Subcutaneous adipose tissue (tissue), 4 donors: ENCODE results near the gene PIAS3. TPM values are rescaled to one million over a fixed set of nuclear protein-coding genes. Genes with fewer than 3 reads are reported as not detected.

Experiments
- total RNA-seq, 4 donors: library from RNA; depleted of rRNA; stranded (reverse); fragments of >200 nt; gene quantifications; one replicate each; pipeline ENCODE4 v1.1.0, GENCODE V29; 2016
- TF ChIP-seq, protein P1 (sequence below): fragments of 450-650 bp; IDR thresholded peaks from one replicate; pipeline ENCODE4 v1.5.1; 2016; ENCODE audit warnings: low read depth, mild to moderate bottlenecking, control low read depth, antibody characterized with exemption, moderate library complexity

Gene PIAS3
- total RNA-seq, 4 donors from 2014 or later = 7.7 to 16.4 (median 13.4) TPM

DNA sequence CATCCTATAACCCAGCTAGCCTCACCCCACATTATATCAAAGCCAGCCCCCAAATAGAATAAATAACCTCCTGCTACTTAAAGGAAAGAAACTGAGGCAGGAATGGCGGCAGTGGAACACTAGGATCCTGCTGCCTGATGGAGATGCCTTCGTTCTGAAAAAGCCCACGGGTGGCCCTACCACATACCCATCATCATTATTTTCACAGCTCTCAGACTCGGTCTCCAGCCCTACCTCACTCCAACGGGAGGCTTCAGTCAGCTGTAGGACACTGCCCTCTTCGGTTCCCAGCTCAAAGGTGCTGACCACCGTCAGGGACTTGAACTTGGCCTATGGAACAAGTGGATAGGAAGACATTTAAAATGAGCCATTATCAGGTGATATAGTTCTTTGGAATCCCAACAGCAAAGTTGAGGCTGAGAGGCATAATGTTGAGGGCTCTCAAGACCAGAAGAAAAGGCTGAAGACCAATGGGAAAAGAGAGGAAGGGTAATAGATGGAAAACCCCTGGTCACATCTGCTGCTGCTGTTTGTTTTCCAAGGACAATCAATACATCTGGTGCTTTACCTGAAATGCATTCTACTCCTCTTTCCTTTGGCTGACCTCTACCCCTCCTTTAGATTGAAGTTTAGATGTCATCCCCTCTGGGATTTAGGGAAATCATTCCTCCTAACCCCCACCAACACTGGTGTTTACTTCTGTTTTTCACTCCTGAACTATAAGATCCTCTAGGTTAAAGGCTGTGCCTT, 34.6 kb upstream of the PIAS3 start:
- TF ChIP-seq, protein P1, sequence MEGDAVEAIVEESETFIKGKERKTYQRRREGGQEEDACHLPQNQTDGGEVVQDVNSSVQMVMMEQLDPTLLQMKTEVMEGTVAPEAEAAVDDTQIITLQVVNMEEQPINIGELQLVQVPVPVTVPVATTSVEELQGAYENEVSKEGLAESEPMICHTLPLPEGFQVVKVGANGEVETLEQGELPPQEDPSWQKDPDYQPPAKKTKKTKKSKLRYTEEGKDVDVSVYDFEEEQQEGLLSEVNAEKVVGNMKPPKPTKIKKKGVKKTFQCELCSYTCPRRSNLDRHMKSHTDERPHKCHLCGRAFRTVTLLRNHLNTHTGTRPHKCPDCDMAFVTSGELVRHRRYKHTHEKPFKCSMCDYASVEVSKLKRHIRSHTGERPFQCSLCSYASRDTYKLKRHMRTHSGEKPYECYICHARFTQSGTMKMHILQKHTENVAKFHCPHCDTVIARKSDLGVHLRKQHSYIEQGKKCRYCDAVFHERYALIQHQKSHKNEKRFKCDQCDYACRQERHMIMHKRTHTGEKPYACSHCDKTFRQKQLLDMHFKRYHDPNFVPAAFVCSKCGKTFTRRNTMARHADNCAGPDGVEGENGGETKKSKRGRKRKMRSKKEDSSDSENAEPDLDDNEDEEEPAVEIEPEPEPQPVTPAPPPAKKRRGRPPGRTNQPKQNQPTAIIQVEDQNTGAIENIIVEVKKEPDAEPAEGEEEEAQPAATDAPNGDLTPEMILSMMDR = no peak

DNA sequence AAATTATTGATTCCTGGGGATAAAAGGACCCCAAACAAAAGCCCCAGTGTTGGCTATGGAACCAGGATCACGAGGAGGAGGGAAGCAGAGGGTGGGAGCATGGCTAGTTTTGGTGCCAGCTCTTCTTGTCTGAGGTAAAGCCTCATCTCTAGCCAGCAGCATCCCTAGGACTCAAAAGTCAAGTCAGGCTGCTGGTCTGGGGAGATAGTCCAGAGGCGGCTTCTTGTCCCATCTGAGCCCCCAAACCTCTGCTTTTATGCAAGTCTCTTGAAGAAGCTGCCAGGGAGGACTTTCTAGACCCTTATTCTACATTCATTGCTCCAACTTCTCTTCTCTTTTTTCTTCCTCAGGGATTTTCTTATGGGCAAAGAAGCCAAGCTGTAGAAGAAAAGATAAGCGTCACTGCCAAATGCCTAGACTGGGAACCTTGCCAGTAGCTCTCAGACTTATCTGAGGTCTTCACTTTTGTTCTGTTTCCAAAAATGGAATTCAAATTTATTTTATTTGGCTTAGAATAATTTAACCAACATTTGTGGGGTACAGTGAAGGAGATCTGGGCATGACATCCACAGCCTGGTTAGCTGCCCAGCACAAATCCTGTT, 33.7 kb upstream of the PIAS3 start:
- TF ChIP-seq, protein P1 = no peak

DNA sequence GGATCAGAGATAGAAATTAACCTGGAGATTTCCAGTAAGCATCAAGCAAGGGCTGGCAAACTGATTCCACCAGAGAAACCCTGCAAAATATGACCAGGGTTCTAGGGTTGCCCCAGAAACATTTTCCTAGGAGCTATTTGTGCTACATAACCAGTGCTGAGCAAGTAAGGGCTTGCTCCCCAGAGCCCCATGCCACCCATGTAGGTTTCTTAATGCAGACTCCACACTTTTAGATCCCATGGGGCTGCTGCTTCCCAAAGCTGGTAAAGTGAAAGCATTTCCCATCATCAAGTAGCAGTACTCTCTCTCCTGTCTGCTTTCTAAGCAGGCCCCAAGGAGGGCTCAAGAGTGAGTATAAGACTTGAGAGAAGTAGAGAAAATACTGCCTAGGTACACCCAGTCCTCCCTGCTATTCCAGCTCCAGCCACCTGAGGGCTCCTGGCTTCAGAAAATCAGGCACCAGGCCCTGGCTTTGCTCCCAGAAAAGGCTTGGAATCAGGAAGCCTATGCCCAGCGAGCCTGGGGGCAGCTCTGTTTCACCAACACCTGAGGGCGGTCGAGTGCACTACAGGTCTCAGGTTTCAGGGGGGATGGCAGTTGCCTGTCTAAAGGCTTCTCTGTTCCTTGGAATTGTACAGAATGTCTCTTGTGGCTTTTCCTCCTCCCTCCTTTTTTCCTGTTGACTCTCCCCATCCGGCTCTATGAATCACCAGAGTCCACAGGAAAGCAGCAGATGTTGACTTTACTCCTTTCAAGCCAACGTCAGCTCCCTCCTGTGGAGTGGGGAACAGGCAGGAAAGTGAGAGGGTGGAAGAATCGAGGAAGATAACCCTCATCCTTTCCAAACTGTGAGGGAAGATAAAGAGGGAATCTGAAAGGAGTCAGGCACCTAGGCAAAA, 33.0 kb upstream of the PIAS3 start:
- TF ChIP-seq, protein P1 = no peak

DNA sequence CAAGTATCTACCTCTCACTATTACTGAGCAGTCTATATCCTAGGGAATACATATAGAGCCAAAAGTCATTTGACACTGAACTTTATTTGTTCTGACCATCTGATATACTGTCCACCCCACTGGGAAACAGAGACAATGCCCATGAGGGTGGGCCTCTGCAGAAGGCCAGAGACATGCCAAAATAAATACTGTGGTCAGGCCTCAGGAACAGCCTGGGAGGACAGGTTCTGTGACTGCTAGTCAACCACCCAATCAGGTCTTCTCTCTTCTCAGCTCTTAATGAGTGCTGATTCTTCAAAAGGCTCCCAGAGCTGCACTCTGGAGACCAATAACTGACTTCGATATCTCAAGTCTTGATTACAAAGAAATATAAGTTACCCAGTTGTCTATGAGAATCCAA, 32.3 kb upstream of the PIAS3 start:
- TF ChIP-seq, protein P1 = no peak

DNA sequence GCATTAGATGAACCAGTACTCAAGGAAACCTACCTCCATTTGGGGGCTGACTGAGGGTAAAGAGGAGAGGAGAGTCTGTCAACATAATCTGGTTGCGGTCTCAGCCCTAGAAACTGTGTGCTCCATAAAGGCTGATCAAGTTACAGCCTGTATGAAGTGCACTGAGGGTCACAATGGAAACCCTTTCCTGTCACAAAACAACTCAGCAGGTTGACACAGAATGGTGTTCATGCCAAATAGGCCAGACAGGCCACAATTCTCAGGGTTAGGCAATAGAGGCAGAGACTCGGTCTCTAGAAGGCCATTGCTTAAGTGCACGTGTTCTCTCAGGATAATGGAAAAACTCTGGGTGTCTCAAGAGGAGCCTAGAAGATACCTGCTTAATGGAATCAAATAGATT, 30.8 kb upstream of the PIAS3 start:
- TF ChIP-seq, protein P1 = no peak

DNA sequence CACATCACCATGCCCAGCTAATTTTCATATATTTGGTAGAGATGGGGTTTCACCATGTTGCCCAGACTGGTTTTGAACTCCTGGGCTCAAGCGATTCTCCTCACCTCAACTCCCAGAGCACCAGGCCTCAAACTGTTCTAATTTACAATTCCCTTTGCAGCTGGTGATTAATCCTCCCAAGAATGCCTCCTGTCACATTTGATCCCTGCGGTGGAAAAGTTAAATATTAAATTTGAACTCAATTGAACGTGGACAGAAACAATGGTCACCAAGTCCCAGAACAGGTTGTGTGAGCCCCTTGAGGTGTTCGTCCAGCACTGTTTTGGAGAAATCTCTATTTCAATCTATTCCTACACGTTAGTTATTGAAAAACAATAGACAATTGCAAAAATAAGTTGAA, 28.8 kb upstream of the PIAS3 start:
- TF ChIP-seq, protein P1 = no peak

DNA sequence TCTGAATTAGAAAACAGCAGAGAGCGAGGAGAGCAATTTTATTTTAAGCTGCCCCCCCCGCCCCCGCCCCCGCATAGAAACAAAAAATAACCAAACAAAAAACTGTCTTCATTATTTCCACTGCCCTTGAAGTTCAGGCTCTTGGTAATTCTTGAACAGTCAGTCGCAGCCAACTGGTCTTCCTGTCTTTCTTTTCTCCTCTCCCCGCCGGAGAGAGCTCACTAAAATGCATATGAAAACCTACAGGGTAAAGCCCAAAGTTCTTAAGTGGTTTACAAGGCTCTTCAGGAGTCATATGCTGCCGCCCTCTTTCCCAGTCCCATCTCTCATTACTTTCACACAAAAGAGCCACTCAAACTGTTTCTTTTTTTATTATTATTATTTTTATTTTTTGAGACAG, 27.9 kb upstream of the PIAS3 start:
- TF ChIP-seq, protein P1 = no peak
